GM19463 (cell line): ENCODE data around the gene TBC1D22A.

Experiments used
- ATAC-seq: cut with Tn5 transposase; IDR thresholded peaks from one replicate; pipeline ENCODE4 v1.9.1; 2021; ENCODE audit warnings: mild to moderate bottlenecking, moderate library complexity; ENCODE audit not compliant: unreplicated experiment

Gene TBC1D22A

DNA sequence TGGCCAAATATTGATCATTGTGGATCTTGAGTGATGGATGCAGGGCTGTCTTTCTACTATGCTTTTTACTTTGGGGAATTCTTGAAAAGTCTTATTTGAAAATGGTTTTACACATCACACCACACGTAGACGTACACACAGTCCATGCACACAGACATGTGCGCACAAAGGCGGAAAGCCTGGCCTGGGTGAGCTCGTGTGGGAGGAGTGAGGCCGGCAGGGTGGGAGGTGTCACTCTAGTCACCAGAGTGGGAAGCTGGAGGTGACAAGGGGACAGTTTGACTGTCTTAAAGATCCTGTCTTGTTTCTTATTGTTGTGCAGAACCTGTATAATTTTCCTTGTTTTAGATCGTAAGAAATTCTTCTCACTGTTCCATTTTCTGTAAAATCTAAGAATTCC lies 326.9 kb downstream of the TBC1D22A start:
- ATAC-seq, result no peak

- no peak for ATAC-seq
Measured at GRCh38 chr22:47089796-47090460, 327.5 kb downstream of the TBC1D22A start.

DNA sequence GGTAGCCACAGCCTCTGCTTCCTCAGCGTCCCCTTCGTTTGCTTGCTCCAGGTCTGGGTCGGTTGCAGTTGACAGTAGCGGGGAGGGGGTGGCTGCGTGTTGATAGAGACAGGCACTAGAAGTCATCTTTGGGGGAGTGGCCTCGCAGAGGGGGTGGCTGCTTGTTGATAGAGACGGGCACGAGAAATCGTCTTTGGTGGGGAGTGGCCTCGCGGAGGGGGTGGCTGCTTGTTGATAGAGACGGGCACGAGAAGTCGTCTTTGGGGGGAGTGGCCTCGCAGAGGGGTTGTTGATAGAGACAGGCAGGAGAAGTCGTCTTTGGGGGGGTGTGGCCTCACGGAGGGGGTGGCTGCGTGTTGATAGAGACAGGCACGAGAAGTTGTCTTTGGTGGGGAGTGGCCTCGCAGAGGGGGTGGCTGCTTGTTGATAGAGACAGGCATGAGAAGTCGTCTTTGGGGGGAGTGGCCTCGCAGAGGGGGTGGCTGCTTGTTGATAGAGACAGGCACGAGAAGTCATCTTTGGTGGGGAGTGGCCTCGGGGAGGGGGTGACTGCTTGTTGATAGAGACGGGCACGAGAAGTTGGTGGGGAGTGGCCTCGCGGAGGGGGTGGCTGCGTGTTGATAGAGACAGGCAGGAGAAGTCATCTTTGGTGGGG lies 328.3 kb downstream of the TBC1D22A start:
- ATAC-seq, result no peak

- ATAC-seq, result no peak
Measured at GRCh38 chr22:47091246-47091651, 328.8 kb downstream of the TBC1D22A start.

DNA sequence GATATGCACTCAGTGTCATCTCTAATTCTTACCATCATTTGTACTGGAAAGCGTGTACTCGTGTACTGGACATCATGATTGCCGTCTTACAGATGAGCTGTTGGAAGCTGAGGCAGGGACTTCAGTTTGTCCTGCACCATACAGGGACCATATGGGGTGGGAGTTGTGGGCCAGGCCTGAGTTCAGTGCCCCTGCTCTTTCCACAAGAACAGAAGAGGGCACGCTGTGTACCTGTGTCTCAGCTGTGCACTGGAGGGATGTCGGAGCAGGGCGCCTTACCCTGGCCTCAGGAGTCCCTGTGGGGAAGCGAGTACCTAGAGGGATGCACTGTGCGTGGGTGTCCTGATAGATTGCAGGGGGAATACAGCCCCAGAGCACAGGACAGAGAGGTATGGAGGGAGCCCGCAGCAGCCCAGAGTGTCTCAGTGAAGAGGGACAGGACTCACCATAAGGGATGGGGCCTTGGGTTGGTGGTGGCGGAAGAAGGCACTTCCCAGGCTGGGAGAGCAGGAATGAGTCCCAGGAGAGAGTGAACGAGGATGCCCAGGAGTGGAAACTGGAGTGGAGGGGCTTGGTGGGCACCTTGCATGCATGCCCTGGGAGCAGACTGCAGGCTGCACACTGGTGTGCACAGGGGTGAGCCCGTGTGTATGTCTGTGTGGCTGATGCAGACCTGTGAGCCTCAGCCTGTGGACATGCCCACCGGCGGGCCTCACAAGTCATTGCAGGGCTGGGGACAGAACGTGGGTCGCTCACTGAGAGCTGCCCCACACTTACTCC lies 329.7 kb downstream of the TBC1D22A start:
- no peak for ATAC-seq

DNA sequence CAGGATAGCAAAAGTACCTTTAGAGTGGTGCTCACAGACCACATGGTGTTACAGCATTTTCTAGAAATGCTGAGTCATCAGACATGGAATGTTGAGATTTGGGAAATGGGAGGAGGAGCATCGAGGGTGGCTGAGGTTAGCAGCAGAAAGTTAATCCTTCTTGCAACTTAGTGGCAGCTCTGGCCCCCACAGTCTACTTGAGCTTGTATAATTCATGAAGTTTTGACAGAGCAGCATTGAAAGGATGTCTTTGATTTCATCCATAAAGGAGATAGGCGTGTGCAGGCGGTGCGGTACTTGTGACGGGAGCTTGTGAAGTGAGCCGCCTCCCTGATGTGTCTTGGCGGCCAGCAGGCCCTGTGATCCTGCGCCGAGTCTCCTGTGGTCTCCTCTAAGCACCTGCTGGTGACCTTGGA lies 330.5 kb downstream of the TBC1D22A start:
- no peak for ATAC-seq

DNA sequence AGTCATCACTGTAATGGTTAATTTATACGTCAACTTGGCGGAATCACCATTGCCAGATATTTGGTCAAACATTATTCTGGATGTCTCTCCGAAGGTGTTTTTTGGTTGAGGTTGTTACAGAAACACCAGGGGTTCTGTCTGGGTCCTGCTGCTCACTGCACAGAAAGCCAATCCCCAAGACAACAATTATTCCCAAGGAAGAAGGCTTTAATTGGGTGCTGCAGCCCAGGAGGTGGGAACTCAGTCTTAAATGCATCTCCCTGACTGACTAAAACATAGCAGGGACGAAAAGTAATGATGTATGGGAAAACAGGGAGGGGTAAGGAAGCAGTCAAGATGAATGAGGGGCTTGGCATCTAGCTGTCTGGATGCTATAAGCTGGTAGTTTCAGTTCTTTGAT lies 331.3 kb downstream of the TBC1D22A start:
- ATAC-seq, result no peak

- ATAC-seq, result no peak
Measured at GRCh38 chr22:47094861-47095330, 332.4 kb downstream of the TBC1D22A start.

- ATAC-seq, result no peak
Measured at GRCh38 chr22:47095395-47096122, 333.1 kb downstream of the TBC1D22A start.

DNA sequence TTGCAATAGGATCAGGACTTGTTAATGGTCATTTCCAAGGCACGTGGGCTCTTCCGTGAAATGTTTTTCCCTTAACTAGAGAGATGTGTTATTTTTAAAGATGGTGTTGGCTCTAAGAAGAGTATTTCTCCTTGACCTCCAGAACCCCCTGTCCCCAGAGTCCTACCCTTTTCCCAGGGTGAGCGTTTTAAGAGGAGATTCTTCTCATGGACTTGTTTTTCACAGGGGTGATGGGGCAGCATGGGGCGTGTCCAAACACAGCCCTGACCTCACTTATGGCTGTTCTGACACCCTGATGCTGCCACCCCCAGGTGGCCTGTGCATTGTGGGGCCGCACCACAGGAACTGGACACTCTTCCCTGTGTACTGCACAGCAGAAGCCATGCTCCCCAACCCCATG lies 335.7 kb downstream of the TBC1D22A start:
- no peak for ATAC-seq

DNA sequence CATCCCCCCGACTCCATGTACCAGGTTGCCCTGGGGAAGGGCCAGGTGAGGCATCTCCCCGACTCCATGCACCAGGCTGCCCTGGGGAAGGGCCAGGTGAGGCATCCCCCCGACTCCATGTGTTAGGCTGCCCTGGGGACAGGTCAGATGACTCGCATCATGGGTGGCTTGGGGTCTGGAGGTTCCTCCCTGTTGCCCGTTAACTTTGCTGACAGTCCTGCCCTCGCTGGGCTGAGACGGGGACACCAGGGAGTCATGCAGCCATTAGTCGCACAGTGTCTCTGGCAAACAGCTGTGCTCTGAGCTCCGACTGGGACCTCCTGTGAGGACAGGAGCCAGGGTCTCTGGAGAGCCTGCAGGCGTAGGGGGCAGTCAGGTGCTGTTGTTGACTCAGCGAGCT lies 336.1 kb downstream of the TBC1D22A start:
- no peak for ATAC-seq

DNA sequence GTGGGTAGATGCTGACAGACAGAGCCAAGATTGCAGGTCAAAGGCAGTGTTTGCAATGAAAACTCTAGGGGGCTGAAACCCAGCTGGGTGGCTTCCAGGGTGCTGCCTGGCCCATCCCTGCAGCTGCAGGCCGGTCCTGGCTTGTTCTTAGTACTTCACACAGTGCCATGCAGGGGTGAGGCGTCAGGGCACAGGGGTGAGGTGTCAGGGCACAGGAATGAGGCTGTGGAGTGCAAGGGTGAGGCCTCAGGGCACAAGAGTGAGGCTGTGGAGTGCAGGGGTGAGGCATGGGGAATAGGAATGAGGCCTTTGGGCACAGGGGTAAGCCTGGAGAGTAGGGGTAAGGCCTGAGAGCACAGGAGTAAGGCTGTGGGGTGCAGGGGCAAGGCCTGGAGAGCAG lies 337.6 kb downstream of the TBC1D22A start:
- no peak for ATAC-seq

DNA sequence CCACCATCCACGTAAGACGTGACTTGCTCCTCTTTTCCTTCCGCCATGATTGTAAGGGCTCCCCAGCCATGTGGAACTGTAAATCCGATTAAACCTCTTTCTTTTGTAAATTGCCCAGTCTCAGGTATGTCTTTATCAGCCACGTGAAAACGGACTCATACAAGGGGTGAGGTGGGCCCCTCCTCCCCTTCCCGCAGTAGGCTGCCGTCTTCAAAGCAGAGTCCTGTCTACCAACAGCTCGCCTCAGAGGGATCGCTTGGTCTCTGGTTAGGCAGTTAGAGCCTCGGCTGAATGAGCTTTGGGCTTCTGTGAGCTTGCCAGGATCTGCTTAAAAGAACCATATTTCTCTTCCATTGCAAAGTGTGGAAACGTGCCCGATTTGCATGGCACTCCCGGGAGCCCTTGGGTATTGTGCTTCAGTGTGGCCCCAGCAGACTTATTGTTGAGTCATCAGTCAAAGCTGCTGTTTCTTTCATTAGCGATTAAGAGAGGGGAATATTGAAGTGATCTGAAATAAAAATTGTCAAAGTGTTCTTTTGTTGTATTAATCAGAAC lies 338.3 kb downstream of the TBC1D22A start:
- no peak for ATAC-seq

GRCh38 chr22:47101321-47101885 lies 339.0 kb downstream of the TBC1D22A start:
- ATAC-seq, result no peak

- ATAC-seq, result no peak
Measured at GRCh38 chr22:47102081-47102480, 339.6 kb downstream of the TBC1D22A start.

DNA sequence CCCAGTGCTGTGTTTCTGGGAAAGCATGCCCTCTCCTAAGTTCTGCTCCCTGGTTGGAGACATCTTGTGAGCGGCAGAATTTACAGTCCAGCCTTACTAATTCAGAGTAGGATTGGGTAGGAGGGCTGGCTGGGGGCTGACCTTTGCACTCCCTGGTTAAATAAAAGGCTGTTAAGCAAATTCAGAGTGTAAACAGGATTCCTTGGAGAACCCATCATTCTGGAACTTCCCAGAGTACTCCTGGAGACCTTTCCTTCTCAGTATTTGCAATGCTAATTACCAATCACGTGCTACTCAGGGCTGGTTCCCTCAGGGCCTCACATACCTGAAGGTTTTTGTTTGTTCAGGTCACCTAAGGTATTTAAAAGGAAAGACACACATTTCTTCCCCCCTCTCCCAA lies 340.2 kb downstream of the TBC1D22A start:
- ATAC-seq, result no peak

DNA sequence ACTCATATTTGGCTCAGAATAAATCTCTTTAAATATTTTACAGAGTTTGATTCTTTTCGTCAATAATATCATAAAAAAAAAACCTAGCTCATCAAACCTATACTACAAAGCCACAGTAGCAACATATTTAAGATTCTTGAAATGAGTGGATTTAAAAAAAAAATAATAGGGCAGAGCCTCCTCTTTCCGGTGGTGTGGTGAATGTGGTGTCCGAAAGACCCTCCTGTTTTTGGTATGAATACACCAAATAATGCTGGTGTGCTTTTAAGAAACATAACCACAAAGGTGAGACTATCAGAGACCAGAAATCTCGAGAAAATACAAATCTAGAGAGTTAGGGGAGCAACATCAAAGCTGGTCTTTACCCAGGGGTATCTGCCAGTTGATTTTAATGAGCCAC lies 342.6 kb downstream of the TBC1D22A start:
- ATAC-seq, result no peak

DNA sequence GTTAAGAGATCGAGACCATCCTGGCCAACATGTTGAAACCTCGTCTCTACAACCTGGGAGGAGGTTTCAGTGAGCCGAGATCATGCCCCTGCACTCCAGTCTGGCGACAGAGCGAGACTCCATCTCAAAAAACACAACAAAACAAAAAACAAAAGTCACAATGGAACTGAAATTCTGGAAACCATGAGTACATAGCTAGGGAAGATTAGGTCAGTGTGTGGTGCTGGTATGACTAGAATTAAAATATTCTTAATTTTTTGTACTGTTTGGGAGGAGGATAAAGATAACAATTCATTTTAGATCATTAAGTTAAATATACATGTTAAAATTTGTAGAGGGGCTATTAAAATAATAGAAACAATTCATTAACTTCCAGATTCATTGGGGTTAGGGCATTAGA lies 344.4 kb downstream of the TBC1D22A start:
- no peak for ATAC-seq

DNA sequence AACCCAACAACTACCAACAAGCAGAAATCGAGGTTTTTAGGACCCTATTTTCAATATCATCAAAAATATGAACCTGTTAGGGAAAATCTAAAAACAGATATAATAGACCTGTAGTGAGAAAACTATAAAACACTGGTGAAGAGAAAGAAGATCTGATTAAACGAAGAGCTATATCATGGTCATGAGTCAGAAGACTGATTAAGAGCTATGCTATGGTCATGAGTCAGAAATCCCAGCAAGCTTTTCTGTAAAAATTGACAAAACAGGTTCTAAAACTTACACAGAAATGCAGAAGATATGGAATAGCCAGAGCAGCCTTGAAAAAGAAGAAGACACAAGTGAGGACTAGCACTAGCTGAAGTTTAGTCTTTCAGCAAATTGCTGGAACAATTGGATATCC lies 345.0 kb downstream of the TBC1D22A start:
- no peak for ATAC-seq

DNA sequence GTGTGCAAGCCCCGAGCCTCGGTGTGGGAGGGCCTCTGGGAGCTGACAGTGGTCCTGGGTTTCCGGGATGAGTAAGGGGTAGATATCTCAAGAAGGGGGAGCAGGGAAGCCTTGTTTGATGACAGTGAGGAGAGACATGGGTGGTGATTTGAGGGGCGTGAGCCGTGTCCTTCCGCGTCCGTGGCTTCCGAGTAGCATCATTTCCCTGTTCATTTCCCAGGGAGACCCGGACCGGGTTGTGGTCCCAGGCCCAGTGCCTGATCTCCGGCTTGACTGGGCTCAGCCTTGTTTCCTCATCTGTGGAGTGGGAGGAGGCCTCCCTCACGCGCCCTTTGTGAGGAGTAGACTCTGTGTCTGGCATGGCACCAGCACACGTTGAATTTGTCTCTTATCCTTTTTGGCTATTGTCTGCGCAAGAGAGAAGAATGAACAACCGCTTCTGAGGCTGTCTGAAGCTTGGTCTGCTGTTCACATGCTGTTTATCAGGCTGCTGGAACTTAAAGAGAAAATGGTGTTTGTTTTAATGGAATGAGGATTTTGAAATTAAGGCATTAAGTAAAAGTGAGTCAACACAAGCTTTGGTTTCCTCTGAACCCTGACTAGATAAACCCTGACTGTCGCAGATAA lies 348.5 kb downstream of the TBC1D22A start:
- ATAC-seq, result no peak
